IMR-90 (cell line): Measurements from ENCODE around the gene CDYL2. TPM values are rescaled to one million over a fixed set of nuclear protein-coding genes. Genes with fewer than 3 reads are reported as not detected.

Experiments
- ATAC-seq: fragments of 200-7000 bp; cut with Tn5 transposase; 2 replicates; pipeline ENCODE4 v1.9.1; 2020; ENCODE audit warnings: low read depth, mild to moderate bottlenecking, moderate library complexity
- BruUV-seq: library from RNA; stranded (reverse); fragments of 400-500 nt; replicated peaks from 2 replicates; lab custom pipeline; 2021; lab: Mats Ljungman, UMichigan
- CTCF ChIA-PET: fragments of 300-600 bp; formaldehyde crosslinking; extraction: SDS; loops from one replicate; lab custom pipeline; 2021; ENCODE audit warnings: antibody characterized with exemption; lab: Yijun Ruan, JAX
- POLR2A ChIA-PET: fragments of 300-600 bp; sonication (Branson Sonifier 250); formaldehyde crosslinking; loops from one replicate; lab custom pipeline; 2022; ENCODE audit warnings: antibody characterized with exemption; ENCODE audit not compliant: unreplicated experiment; lab: Charles Lee
- DNase-seq: peaks from one replicate; pipeline ENCODE4 v3.0.0; 2013
- H2AFZ ChIP-seq: replicated peaks from 2 replicates; pipeline ENCODE3; 2013; ENCODE audit warnings: low read length, mild to moderate bottlenecking; ENCODE audit not compliant: poor library complexity
- H2AK5ac ChIP-seq: 2 replicates; pipeline ENCODE4 v1.6.1; 2013; ENCODE audit warnings: low read depth, low read length, inconsistent platforms
- H2AK9ac ChIP-seq: replicated peaks from 2 replicates; pipeline ENCODE3; 2013; ENCODE audit warnings: mild to moderate bottlenecking, low read depth, low read length, moderate library complexity; ENCODE audit not compliant: poor library complexity
- H2BK120ac ChIP-seq: 2 replicates; pipeline ENCODE4 v1.6.1; 2013; ENCODE audit warnings: low read depth, low read length, inconsistent platforms
- H2BK15ac ChIP-seq: 3 replicates; pipeline ENCODE4 v1.6.1; 2013; ENCODE audit warnings: low read depth, low read length, inconsistent platforms
- H2BK20ac ChIP-seq: 2 replicates; pipeline ENCODE4 v1.6.1; 2013; ENCODE audit warnings: low read depth, mild to moderate bottlenecking, inconsistent platforms, low read length, moderate library complexity
- H2BK5ac ChIP-seq: 2 replicates; pipeline ENCODE4 v1.6.1; 2013; ENCODE audit warnings: mild to moderate bottlenecking, low read depth, low read length, inconsistent platforms; ENCODE audit not compliant: poor library complexity, severe bottlenecking
- H3K14ac ChIP-seq: replicated peaks from 2 replicates; pipeline ENCODE4 v1.6.1; 2013; ENCODE audit warnings: low read depth, low read length, inconsistent platforms
- H3K18ac ChIP-seq: 2 replicates; pipeline ENCODE4 v1.6.1; 2013; ENCODE audit warnings: low read depth, low read length, control low read depth
- H3K23ac ChIP-seq: 2 replicates; pipeline ENCODE4 v1.6.1; 2013; ENCODE audit warnings: low read depth, low read length, inconsistent platforms
- H3K27ac ChIP-seq: 2 replicates; pipeline ENCODE4 v1.5.1; 2013; ENCODE audit warnings: mild to moderate bottlenecking, control low read depth, low read length; ENCODE audit not compliant: insufficient read depth
- H3K27me3 ChIP-seq: 2 replicates; pipeline ENCODE4 v1.6.1; 2013; ENCODE audit warnings: low read length; ENCODE audit not compliant: control insufficient read depth, insufficient read depth
- H3K36me3 ChIP-seq: 2 replicates; pipeline ENCODE4 v1.6.1; 2013; ENCODE audit warnings: low read length, mixed read lengths; ENCODE audit not compliant: control insufficient read depth, insufficient read depth
- H3K4ac ChIP-seq: 2 replicates; pipeline ENCODE4 v1.6.1; 2013; ENCODE audit warnings: low read depth, low read length, inconsistent platforms
- H3K4me1 ChIP-seq: 2 replicates; pipeline ENCODE4 v1.6.1; 2013; ENCODE audit warnings: low read length, mixed read lengths; ENCODE audit not compliant: control insufficient read depth, insufficient read depth
- H3K4me2 ChIP-seq: 2 replicates; pipeline ENCODE4 v1.6.1; 2013; ENCODE audit warnings: low read depth, mild to moderate bottlenecking, control low read depth, low read length, moderate library complexity
- H3K4me3 ChIP-seq: 2 replicates; pipeline ENCODE4 v1.5.1; 2013; ENCODE audit warnings: low read depth, mild to moderate bottlenecking, control low read depth, low read length, moderate library complexity; ENCODE audit not compliant: insufficient read depth
- H3K56ac ChIP-seq: 2 replicates; pipeline ENCODE4 v1.6.1; 2013; ENCODE audit warnings: low read length, inconsistent platforms; ENCODE audit not compliant: insufficient read depth; ENCODE audit errors: extremely low read depth
- H3K79me1 ChIP-seq, 2 experiments: 2 replicates each; pipeline ENCODE4 v1.6.1; 2013; ENCODE audit warnings: low read length in 2 of 2, inconsistent platforms in 1 of 2, low read depth in 1 of 2
- H3K9ac ChIP-seq: 2 replicates; pipeline ENCODE4 v1.6.1; 2013; ENCODE audit warnings: low read depth, low read length, control low read depth
- H3K9me1 ChIP-seq: 2 replicates; pipeline ENCODE4 v1.6.1; 2013; ENCODE audit warnings: low read length, inconsistent platforms; ENCODE audit not compliant: insufficient read depth
- H3K9me3 ChIP-seq: 2 replicates; pipeline ENCODE4 v1.6.1; 2013; ENCODE audit warnings: low read length; ENCODE audit not compliant: control insufficient read depth, insufficient read depth
- H4K20me1 ChIP-seq: 2 replicates; pipeline ENCODE4 v1.6.1; 2013; ENCODE audit warnings: low read length, inconsistent platforms; ENCODE audit not compliant: insufficient read depth
- H4K5ac ChIP-seq: 2 replicates; pipeline ENCODE4 v1.6.1; 2013; ENCODE audit warnings: mild to moderate bottlenecking, low read depth, low read length, control low read depth
- H4K8ac ChIP-seq, 2 experiments: 2 replicates each; pipeline ENCODE4 v1.6.1; 2013; ENCODE audit warnings: low read depth in 2 of 2, low read length in 2 of 2, control low read depth in 1 of 2, inconsistent platforms in 1 of 2
- H4K91ac ChIP-seq: 2 replicates; pipeline ENCODE4 v1.6.1; 2013; ENCODE audit warnings: low read depth, low read length, inconsistent platforms; ENCODE audit not compliant: insufficient read depth
- BHLHE40 ChIP-seq: fragments of 150-350 bp; IDR thresholded peaks from 2 replicates; pipeline ENCODE4 v1.6.1; 2016; ENCODE audit warnings: mild to moderate bottlenecking, low read depth, low read length
- CEBPB ChIP-seq: IDR thresholded peaks from 2 replicates; pipeline ENCODE4 v1.6.1; 2012; ENCODE audit warnings: low read depth, low read length, improper control_type of control experiment
- CHD1 ChIP-seq: IDR thresholded peaks from 2 replicates; pipeline ENCODE4 v1.6.1; 2012; ENCODE audit warnings: low read depth, low read length, improper control_type of control experiment
- FOS ChIP-seq: fragments of 150-350 bp; IDR thresholded peaks from 2 replicates; pipeline ENCODE4 v1.6.1; 2016; ENCODE audit warnings: low read depth, low read length
- MAFK ChIP-seq: IDR thresholded peaks from 2 replicates; pipeline ENCODE4 v1.6.1; 2012; ENCODE audit warnings: low read depth, low read length, improper control_type of control experiment
- MAZ ChIP-seq: IDR thresholded peaks from 2 replicates; pipeline ENCODE4 v1.6.1; 2012; ENCODE audit warnings: low read depth, mild to moderate bottlenecking, low read length, improper control_type of control experiment, moderate library complexity, borderline replicate concordance
- MXI1 ChIP-seq: IDR thresholded peaks from 2 replicates; pipeline ENCODE4 v1.6.1; 2012; ENCODE audit warnings: low read depth, mild to moderate bottlenecking, low read length, moderate library complexity, borderline replicate concordance
- NFE2L2 ChIP-seq: fragments of 150-350 bp; IDR thresholded peaks from 2 replicates; pipeline ENCODE4 v1.6.1; 2016; ENCODE audit warnings: low read depth, mild to moderate bottlenecking, low read length
- POLR2A ChIP-seq: IDR thresholded peaks from 2 replicates; pipeline ENCODE4 v1.6.1; 2012; ENCODE audit warnings: mild to moderate bottlenecking, low read depth, low read length
- RAD21 ChIP-seq: IDR thresholded peaks from 2 replicates; pipeline ENCODE4 v1.6.1; 2012; ENCODE audit warnings: low read length, improper control_type of control experiment
- RCOR1 ChIP-seq: IDR thresholded peaks from 2 replicates; pipeline ENCODE4 v1.6.1; 2012; ENCODE audit warnings: mild to moderate bottlenecking, low read length, improper control_type of control experiment; ENCODE audit not compliant: insufficient replicate concordance
- RFX5 ChIP-seq: IDR thresholded peaks from 2 replicates; pipeline ENCODE4 v1.8.0; 2012; ENCODE audit warnings: low read depth, mild to moderate bottlenecking, low read length, moderate library complexity
- SMC3 ChIP-seq: fragments of 150-350 bp; IDR thresholded peaks from 2 replicates; pipeline ENCODE4 v1.6.1; 2016; ENCODE audit warnings: low read depth, mild to moderate bottlenecking, antibody characterized with exemption, low read length, moderate library complexity
- WGBS, 2 experiments: methylation state at CpG; one replicate each; pipeline versions ENCODE4 v1.1.5 to v1.1.7; 2013; ENCODE audit warnings: missing lambda C conversion rate in 2 of 2; ENCODE audit not compliant: insufficient read length in 1 of 2; ENCODE audit errors: extremely low coverage in 2 of 2; 5-methylcytosine and 5-hydroxymethylcytosine counted together
- dilution Hi-C: fragments of 300-500 bp; cut with HindIII; formaldehyde crosslinking; loops from one replicate; pipeline ENCODE4 v1.14.3; 2018; ENCODE audit warnings: low sequenced_read_pairs; ENCODE audit not compliant: unreplicated experiment
- in situ Hi-C: fragments of 300-500 bp; cut with MboI; formaldehyde crosslinking; loops from 3 replicates; pipeline ENCODE4 v1.14.3; 2019; ENCODE audit warnings: low sequenced_read_pairs, inconsistent platforms, mixed read lengths
- intact Hi-C: fragments of 100-400 bp; cut with micrococcal nuclease; formaldehyde crosslinking; loops from 2 replicates; pipeline ENCODE4 v1.10.0; 2022
- polyA plus RNA-seq, 3 experiments: library from polyadenylated mRNA; depleted of rRNA; stranded (reverse); fragments of >200 nt; gene quantifications; 2 replicates each; pipeline ENCODE4 v1.2.3, GENCODE V29; 2012; ENCODE audit warnings: low replicate concordance in 1 of 3
- total RNA-seq: library from RNA; depleted of rRNA; stranded (reverse); fragments of >200 nt; gene quantifications from 2 replicates; pipeline ENCODE4 v1.2.3, GENCODE V29; 2012
- TF ChIP-seq, protein P1 (sequence below): fragments of 150-350 bp; IDR thresholded peaks from 2 replicates; pipeline ENCODE4 v1.6.1; 2016; ENCODE audit warnings: low read depth, mild to moderate bottlenecking, low read length, moderate library complexity, borderline replicate concordance
- TF ChIP-seq, protein P2 (sequence below): fragments of 150-350 bp; IDR thresholded peaks from 2 replicates; pipeline ENCODE4 v1.6.1; 2017; ENCODE audit warnings: mild to moderate bottlenecking, antibody characterized with exemption, low read length, low read depth
- TF ChIP-seq, protein P3 (sequence below): conservative IDR thresholded peaks from 2 replicates; pipeline ENCODE4 v1.5.1; 2012; ENCODE audit warnings: mild to moderate bottlenecking, low read depth, low read length, improper control_type of control experiment

CDYL2 gene
- total and polyA plus RNA-seq, 2 of the 4 experiments (the other 2 are of a cell fraction) = 1.2 to 3.9 TPM

DNA sequence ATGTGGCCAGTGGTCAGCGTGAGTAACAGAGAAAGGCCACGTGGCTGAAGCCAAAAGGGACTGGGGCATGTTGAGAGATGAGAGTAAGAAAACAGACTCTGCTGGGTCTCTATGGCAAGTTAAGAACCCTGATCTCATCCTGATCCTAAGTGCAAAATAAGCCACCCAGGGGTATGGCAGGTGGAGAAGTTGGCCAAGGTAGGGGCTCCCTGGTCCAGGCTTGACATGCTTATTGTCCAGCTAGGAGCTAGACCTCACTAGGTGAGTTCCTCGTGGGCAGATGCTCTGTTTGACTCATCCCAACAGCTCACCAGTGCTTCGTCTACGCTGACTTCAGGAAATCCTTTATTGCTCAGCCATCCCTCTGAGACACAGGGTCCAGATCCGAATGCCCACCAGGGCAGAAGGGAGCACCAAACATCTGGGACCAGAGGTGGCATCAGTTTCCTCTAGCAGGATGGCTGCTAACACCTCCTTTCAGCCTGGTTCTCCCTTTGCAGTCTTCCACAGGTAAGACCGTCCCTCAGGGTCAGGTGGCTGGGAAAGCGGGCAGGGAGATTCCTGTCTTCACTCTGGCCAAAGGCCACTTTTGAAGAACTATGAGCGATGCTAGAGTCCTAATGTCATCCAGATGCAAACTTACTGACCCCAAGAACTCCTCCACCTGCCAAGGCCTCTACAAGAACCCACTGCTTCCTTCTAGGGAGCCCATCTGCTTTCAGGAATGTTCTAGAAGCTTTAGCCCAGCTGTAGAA lies 99.5 kb downstream of the CDYL2 start:
- Histone ChIP-seq H3K27me3 (no peaks in the 10 kb centered on the region), H2BK5ac (no peak overlapping the region), H2AK9ac (no peak overlapping the region), H4K5ac (no peak overlapping the region), H4K91ac (no peak overlapping the region), H3K79me1 (no peaks in the 10 kb centered on the region; a peak in 1 of 4 replicates), H4K8ac (no peak overlapping the region), H3K27ac (no peak overlapping the region), H3K9me1 (no peaks in the 10 kb centered on the region; the same call in 1 of the 2 replicates), H2AFZ (no peak overlapping the region), H3K18ac (no peak overlapping the region), H3K4me2 (no peak overlapping the region), H3K4me1 (no peaks in the 10 kb centered on the region), H3K4me3 (no peak overlapping the region), H2BK15ac (no peak overlapping the region), H3K14ac (no peak overlapping the region), H3K4ac (no peak overlapping the region), H3K56ac (no peak overlapping the region), H3K23ac (no peak overlapping the region), H2AK5ac (no peak overlapping the region), H3K36me3 (no peaks in the 10 kb centered on the region), H3K9ac (no peak overlapping the region), H2BK20ac (no peak overlapping the region), H2BK120ac (no peak overlapping the region), H3K9me3 (no peaks in the 10 kb centered on the region; the same call in 1 of the 2 replicates), H4K20me1 (no peaks in the 10 kb centered on the region)
- ATAC-seq = no peak
- dilution Hi-C loops (no loop called here), in situ Hi-C loops (no loop called here), intact Hi-C loops (no loop called here)
- ChIA-PET CTCF (no interaction called here), POLR2A (no interaction called here)
- WGBS, 2 experiments = 70% methylated on average over 3 of the region's 9 CpGs; no CpG with 5 or more reads in 1 of the 2 experiments
- TF ChIP-seq RAD21 (no peak), POLR2A (no peak), CEBPB (no peak), FOS (no peak), MAZ (no peak), RFX5 (no peak), CHD1 (no peak), BHLHE40 (no peak), NFE2L2 (no peak), SMC3 (no peak), RCOR1 (no peak), MAFK (no peak), MXI1 (no peak)
- TF ChIP-seq, protein P1, sequence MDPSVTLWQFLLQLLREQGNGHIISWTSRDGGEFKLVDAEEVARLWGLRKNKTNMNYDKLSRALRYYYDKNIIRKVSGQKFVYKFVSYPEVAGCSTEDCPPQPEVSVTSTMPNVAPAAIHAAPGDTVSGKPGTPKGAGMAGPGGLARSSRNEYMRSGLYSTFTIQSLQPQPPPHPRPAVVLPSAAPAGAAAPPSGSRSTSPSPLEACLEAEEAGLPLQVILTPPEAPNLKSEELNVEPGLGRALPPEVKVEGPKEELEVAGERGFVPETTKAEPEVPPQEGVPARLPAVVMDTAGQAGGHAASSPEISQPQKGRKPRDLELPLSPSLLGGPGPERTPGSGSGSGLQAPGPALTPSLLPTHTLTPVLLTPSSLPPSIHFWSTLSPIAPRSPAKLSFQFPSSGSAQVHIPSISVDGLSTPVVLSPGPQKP = no peak
- TF ChIP-seq, protein P2, sequence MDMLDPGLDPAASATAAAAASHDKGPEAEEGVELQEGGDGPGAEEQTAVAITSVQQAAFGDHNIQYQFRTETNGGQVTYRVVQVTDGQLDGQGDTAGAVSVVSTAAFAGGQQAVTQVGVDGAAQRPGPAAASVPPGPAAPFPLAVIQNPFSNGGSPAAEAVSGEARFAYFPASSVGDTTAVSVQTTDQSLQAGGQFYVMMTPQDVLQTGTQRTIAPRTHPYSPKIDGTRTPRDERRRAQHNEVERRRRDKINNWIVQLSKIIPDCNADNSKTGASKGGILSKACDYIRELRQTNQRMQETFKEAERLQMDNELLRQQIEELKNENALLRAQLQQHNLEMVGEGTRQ = no peak
- TF ChIP-seq, protein P3, sequence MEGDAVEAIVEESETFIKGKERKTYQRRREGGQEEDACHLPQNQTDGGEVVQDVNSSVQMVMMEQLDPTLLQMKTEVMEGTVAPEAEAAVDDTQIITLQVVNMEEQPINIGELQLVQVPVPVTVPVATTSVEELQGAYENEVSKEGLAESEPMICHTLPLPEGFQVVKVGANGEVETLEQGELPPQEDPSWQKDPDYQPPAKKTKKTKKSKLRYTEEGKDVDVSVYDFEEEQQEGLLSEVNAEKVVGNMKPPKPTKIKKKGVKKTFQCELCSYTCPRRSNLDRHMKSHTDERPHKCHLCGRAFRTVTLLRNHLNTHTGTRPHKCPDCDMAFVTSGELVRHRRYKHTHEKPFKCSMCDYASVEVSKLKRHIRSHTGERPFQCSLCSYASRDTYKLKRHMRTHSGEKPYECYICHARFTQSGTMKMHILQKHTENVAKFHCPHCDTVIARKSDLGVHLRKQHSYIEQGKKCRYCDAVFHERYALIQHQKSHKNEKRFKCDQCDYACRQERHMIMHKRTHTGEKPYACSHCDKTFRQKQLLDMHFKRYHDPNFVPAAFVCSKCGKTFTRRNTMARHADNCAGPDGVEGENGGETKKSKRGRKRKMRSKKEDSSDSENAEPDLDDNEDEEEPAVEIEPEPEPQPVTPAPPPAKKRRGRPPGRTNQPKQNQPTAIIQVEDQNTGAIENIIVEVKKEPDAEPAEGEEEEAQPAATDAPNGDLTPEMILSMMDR = no peak
- no TSS peak for BruUV-seq
- DNase-seq = no peak
